ENCODE data around the gene GGT7.
"Not testable (repeated sequence)": the region's sequence is repeated elsewhere in the genome, so short reads cannot be mapped to it uniquely, and the experiment has no call there.

GGT7 gene

DNA sequence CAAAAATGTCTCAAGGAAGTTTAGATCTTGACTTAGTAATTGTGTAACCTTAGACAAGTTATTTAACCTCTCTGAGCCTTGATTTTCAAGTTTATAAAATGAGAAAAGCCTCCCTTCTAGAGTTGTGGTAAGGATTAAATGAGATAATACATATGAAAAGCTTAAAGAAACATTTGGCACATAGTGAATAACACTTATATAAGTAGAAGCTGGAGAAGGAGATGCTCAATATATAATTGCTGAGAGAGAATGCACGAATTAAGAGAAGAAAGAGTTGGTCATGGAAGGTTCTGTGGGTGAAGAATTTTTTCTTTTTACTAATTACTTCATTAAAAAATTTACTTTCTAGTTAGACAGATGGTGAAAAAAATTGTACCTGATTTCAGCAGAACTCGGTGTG lies 9.0 kb upstream of the GGT7 start:
- DNase-seq (ENCODE audit: low spot score): no peak

- DNase-seq (ENCODE audit: low spot score): not testable (repeated sequence)
These were observed 8.3 kb upstream of the GGT7 start for GRCh38 chr20:34880971-34881370.

DNA sequence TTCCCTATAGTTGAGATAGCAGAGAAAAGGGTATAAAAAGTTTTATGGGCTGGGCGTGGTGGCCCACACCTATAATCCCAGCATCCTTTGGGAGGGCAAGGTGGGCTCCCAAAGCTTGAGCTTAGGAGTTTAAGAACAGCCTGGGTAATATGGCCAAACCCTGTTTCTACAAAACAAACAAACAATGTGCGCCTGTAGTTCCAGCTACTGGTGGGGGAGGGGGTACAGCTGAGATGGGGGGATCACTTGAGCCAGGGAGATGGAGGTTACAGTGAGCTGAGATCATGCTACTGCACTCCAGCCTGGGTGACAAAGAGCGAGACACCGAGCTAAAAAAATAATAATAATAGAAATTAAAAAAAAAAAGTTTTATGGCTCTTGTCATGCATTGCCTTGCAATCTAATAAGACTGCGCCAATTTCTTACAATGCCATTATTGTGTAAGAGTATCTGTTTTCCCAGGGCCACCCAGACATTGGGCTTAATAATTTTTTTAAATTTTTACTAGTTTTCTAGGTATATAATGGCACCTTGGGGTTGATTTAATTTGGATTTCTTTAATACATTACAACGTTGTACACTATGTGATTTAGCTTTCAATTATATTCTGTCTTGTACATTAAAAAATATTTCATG lies 7.7 kb upstream of the GGT7 start:
- no peak for DNase-seq (ENCODE audit: low spot score)

- DNase-seq (ENCODE audit: low spot score): peak; percentile 98
These were observed 4.0 kb upstream of the GGT7 start, which contains the start of gene ACSS2 for GRCh38 chr20:34876406-34877282. TSS of gene ACSS2 (plus strand) at chr20:34876612. CDS start at chr20:34876646, 34 bp downstream.

DNA sequence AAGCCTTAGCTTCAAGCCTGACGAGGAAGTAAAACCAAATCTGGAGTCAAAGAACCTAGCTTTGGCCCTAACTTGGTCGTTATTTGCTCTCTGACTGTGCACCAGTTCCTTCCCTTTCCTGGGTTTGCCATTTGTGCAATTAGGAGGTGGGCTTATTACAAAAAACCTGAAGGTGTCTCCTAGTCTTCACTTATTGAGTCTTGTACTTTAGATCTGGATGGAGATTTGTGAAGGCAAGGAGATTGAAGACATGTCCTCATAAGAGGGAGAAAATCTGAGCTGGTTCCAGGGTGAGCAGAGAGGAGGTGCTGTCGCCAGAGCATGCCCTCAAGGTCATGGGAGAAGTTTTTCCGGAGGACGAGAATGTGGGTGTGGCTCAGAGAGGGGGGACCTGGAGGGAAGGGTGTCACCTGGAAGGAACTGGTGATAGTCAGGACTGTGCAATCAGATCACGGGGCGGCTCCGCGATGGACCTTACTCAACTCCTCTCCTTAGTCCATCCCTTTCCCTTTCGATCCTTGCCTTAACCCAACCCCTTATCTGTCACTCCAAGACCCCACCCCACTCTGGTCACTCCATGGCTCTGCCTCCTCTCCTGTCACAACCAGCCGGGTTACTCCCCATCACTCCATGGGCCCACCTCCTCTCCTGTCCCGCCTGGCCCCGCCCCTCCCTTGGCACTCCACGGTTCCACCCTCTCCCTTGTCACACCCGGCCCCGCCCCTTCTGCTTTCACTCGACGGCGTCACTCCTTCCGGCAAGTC lies 3.2 kb upstream of the GGT7 start:
- DNase-seq (ENCODE audit: low spot score): no peak

DNA sequence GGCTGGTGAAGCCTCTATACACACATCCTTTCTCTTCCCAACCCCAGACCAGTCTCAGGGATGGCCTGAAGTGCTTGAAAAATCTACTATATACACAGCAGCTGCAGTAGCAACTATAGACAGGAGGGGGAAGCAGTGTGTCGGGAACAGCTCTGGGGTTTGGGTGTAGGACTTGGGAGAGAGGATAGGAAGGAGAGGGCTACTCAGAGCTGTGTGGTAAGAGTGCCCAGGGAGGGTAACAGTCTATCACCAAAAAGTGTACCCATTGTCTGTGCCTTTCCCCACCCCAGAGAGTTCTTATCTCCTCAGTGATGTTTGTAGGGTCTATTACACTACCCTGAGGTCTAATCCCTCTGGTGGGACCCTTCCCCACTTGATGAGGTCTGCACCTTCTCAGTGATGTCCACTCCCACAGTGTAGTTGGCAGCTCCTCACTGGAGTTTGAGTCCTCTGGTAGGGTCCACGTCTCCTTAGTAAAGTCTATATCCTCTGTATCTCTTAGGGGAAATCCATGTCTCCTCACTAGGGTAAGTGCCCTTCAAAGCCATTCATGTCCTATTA lies 1.5 kb upstream of the GGT7 start:
- DNase-seq (ENCODE audit: low spot score): peak; percentile 78

DNA sequence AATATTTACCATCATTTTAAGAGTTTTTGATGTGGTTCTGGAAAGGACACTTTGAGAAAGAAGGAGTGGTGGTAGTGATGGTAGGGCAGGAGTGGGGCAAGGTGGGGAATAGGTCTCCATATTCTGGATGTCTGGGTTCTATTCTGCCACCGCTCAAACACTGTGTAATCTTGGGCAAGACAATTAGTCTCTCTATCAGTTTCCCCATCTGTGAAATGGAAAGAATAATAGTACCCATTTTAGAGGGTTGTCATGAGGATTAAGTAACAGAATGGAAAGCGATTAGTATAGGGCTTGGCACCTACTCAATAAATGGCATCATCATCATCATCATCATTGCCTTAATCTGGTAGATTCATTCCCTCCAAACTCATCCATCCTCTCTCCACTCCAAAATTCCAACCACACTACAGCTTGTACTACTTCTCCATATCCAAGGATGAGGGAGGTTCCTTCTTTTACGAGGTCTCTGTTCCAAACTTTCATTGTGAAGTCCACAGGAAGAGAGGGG lies 982 bp upstream of the GGT7 start:
- no peak for DNase-seq (ENCODE audit: low spot score)

DNA sequence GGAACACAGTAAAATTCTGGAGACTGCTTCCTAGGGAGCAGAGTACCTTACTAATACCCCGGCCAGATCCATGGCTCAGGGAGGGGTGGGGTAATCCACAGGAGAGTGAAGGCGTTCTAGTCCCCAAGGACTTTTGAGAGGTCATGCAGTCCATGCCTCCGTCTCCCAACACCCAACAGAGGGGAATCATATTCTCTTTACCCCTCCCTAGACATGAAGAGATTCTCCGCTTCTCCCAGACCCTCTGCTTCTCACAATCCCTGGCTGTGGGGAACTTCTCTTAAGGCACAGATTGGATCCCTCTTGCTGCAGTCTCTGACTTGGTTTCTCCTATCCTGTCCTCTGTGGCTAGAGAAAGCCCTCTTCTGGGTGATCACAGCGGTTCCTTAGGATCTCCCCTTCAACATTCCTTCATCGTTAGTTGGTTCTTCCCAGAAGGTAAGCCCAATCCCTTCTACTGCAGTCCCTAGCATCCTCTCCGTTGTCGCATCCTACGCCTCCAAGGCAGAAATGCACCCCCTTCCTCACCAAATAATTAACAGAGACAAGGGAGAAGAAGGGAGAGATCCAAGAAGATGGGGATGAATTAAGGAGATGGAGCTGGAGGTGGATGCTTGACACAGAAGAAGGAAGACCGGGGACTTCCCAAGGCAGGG lies 562 bp downstream of the GGT7 start:
- no peak for DNase-seq (ENCODE audit: low spot score)

- DNase-seq (ENCODE audit: low spot score): no peak
These were observed 1.2 kb downstream of the GGT7 start for GRCh38 chr20:34871320-34871926.

- DNase-seq (ENCODE audit: low spot score): no peak
These were observed 8.4 kb downstream of the GGT7 start for GRCh38 chr20:34864216-34864615.

DNA sequence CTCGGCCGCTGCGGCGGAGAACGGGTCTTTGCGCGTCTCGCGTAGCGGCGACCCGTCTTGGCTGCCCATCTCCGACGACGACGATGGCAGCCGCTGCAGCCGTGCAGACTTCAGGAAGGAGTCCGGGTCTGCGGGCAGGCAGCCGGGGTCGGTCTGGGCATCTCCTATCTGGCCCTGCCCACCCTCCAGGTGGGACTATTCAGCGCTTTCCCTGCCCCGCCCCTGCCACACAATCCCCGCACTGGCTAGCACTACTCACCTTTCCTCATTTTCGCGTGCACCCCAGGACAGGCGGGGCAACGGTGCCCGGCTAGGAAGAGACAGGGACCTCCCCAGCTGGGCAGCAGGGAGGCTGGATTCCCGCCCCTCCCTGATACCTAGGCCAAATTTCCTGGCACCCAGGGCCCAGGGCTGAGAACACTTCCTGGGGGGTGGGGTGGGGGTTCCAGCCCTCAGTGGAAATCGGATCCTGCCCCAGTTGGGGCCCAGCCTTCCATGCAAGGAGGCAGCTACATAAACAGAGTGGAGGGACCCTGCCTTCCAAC lies 9.2 kb downstream of the GGT7 start:
- DNase-seq (ENCODE audit: low spot score): no peak

DNA sequence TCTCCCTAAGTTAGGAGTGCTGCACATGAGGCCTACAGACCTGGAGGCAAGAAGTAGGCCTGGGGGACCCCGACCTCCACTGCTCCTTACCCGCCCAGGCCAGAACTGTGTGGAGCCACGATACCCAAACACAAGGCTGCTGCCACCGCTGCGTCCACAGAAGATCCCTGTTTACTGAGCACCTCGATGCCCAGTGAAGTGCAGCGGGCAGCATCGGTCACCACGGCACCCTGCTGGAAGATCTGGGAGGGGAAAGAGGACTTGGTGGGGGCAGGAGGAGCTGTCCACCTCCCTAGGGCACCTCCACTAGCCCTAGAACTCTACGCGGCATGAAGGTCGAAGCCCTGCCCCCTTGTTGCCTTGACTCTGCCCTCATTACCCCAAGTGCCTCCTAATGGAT lies 9.9 kb downstream of the GGT7 start:
- no peak for DNase-seq (ENCODE audit: low spot score)

- no peak for DNase-seq (ENCODE audit: low spot score)
These were observed 11.1 kb downstream of the GGT7 start for GRCh38 chr20:34861386-34862084.

DNA sequence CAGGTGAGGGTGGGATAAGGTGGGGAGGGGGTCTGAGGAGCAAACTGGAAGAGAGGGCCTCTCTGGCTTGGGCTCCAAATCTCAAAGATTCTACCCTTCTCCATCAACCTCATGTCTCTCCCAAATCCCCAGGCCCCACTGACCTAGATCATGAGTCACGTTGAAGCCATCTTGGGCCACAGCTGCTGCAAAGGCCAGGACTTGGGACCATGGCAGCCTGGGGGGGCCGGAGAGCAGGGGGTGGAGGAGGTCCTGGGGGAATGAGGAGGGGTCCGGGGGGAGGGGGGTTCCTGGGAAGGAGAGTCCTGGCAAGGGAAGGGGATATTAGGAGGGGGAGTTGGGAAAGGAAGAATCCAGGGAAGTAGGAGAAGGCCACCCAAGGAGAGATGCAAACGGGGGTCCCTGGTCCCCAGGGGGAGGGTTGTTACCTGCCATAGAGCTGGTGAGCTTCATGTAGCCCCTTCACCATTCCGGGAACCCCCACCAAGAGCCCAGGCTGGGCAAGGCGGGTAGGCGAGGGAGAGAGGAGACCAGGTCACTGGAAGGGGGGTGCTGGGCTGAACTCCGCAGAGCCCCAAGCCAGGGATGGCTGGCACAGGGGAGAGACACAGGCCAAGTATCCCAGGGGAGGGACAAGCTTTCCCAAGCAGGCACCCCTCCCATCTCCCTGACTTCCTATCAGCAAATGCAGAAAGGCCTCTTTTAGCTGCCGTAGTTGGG lies 12.7 kb downstream of the GGT7 start:
- DNase-seq (ENCODE audit: low spot score): no peak

- DNase-seq (ENCODE audit: low spot score): no peak
These were observed 13.3 kb downstream of the GGT7 start for GRCh38 chr20:34859367-34859766.

GRCh38 chr20:34852298-34852697 lies 20.4 kb downstream of the GGT7 start:
- DNase-seq (ENCODE audit: low spot score): no peak

- DNase-seq (ENCODE audit: low spot score): no peak
These were observed 21.7 kb downstream of the GGT7 start for GRCh38 chr20:34850969-34851368.

DNA sequence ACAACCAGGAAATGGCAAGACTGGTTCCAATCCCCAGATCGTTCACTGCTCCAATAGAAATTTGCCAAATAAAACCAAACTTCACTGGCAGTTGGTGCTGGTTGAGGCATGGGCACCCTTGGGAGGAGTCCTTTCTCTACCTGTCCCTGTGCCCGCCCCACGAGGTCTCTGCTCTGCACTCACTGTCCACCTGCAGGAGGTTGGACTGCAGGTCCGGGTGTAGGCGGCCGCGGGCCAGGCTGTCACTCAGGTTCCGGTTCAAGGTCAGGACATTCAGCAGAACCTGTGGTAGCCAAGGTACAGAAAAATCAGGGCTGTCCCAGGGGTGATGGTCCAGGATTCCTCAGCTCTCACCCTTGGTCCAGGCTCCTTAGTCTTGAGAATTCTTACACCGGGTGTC lies 22.9 kb downstream of the GGT7 start:
- DNase-seq (ENCODE audit: low spot score): no peak

GRCh38 chr20:34848597-34848996 lies 24.1 kb downstream of the GGT7 start:
- DNase-seq (ENCODE audit: low spot score): no peak

DNA sequence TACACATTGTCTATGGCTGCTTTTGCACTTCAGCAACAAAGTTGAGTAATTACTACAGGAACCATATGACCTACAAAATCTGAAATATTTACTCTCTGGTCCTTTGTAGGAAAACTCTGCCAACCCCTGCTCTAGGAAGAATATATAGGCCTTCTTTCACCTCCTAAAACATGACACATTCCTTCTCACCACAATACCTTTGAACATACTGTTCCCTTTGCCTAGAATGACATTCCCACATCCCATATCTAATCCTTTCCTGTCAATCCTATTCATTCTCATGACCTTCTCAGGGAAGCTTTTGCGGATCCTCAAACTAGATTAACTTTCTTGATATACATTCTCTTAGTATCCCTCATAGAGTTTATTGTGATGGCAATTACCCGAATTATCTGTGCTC lies 29.2 kb downstream of the GGT7 start:
- no peak for DNase-seq (ENCODE audit: low spot score)
